COR-L47 (cell line): ENCODE data around the gene CCDC158.
A peak's percentile ranks its signal among the peaks of the same experiment; 100 is the strongest.
"Not testable (repeated sequence)": the region's sequence is repeated elsewhere in the genome, so short reads cannot be mapped to it uniquely, and the experiment has no call there.

ENCODE experiments used
- DNase-seq: peaks from one replicate; lab custom pipeline; 2025; lab: John Stamatoyannopoulos, UW

CCDC158 gene

DNA sequence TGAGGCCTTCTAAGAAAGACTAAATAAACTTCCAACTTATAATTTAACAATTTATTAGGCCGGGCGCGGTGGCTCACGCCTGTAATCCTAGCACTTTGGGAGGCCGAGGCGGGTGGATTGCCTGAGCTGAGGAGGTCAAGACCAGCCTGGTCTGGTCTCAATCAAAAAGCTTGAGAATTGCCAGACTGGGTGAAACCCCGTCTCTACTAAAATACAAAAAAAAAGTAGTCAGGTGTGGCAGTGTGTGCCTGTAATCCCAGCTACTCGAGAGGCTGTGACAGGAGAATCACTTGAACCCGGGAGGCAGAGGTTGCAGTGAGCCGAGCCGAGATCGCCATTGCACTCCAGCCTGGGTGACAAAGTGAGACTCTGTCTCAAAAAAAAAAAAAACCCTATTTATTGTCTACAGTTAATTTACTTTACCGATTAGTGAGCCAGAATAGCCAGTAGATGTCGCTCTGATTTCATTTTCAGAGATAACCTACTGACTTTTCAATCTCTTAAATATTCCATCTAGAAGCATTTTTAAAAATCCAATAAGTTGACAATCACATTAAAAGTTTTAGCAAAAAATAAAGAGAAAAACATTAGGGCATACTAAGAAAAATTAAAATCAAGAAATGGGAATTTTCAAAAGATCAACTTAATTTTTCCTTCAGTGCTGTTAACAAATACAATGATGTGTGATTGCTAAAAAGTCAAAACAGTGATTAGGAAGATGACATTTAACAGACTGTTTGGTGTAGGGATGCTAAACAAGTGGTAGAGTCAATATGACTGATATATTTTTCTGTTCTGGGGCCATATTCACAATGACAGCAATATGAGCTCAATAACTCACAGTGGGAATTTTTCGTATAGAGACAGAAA is 9.8 kb upstream of the CCDC158 start:
- DNase-seq: peak; percentile 37

GRCh38 chr4:76429636-76430035 is 8.7 kb upstream of the CCDC158 start:
- DNase-seq: no peak

DNA sequence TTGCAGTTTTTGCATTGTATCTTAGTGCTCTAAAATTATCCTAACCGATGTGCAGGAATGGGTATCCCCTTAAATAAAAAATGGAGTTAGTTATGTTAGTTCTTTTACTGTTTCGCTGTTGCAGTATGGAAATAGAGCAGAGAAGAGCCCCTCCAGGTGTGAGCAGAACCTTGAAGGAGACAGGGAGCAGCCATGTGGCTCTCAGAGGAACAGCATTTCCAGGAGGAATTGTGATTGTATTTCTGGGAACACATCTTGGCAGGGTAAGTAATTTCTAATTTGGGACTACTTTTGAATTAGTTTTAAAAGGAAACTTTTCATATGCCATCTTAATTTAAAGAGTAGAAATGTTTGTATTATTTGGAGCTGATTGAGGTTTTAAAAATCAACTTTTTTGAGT is 5.3 kb upstream of the CCDC158 start:
- DNase-seq: no peak

GRCh38 chr4:76423159-76423558 is 2.2 kb upstream of the CCDC158 start:
- not testable (repeated sequence) for DNase-seq

GRCh38 chr4:76420188-76420761 is 666 bp downstream of the CCDC158 start:
- peak; percentile 38 for DNase-seq

DNA sequence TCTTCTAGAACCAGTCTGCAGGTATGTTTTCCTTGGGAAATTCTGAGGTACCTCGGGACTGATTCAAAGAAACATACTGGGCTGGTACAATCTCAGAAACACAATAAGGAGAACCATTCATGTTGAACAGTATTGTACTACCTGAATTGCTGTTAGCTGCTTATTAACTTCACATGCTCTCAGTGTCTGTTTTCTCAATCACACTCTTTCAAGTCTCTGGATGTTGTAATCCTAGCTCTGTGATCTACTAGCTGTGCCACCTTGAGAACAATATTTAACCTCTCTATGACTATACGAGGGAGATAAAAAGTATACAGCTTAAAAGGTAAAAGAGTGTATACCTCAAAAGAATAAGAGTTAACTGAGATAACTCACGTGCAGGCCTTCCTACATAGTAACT is 10.3 kb downstream of the CCDC158 start:
- DNase-seq: no peak

GRCh38 chr4:76407440-76408119 is 13.4 kb downstream of the CCDC158 start:
- no peak for DNase-seq

- no peak for DNase-seq
Observed at GRCh38 chr4:76406081-76406480, 14.9 kb downstream of the CCDC158 start.

GRCh38 chr4:76401654-76402053 is 19.3 kb downstream of the CCDC158 start:
- no peak for DNase-seq

DNA sequence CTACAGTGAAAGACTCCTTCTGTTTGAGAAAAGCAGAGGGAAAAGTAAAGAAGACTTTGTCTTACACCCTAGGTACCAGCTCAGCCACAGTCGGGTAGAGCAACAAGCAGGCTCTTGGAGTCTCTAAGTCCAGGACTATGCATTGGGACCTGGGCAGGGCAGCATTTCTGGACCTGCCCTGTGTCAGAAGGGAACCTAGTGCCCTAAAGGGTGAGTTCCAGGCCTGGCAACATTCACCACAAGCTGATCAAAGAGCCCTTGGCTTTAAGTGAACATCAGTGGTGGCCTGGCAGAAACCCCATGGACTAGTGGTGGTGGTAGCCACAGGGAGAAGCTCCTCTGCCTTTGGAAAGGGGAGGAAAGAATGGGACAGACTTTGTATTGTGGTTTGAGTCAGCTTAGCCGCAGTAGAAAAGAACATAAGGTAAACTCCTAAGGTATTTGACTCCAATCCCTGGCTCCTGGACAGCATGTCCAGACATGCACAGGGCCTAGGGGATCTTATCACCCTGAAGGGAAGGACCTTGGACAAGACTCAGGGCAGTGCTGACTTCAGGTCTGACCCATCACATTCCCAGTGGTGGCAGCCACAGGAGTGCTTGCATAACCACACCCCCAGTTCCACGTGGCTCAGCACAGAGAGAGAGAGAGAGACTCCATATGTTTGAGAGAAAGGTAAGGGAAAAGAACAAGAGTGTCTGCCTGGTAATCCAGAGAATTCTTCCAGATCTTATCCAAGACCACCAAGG is 32.6 kb downstream of the CCDC158 start:
- DNase-seq: no peak

DNA sequence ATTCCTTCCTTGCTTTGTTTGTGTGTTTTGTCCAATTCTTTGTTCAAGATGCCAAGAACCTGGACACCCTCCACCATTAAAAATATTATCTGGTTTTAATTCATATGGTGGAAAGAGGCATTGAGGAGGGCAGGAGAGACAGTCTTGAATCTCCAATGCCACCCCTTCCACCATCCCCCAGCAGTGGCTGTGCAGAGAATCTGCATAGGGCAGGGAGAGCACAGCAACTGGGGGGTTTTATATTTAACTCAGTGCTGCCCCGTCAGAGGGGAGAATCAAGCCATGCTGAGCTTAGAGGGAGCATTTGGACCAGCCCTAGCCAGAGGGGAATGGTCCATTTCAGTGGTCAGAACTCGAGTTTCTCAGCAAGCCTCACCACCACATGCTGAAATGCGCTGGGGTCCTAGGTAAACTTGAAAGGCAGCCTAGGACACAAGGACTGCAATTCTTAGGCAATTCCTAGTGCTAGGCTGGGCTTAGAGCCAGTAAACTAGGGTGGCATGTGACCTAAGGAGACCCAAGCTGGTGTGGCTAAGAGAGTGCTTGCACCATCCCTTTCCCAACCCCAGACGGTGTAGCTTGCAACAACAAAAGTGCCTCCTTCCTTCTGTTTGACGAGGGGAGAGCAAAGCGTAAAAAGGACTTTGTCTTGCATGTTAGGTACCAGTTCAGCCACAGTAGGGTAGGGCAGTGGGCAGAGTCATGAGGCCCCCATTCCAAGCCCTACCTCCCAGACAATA is 34.2 kb downstream of the CCDC158 start:
- no peak for DNase-seq

DNA sequence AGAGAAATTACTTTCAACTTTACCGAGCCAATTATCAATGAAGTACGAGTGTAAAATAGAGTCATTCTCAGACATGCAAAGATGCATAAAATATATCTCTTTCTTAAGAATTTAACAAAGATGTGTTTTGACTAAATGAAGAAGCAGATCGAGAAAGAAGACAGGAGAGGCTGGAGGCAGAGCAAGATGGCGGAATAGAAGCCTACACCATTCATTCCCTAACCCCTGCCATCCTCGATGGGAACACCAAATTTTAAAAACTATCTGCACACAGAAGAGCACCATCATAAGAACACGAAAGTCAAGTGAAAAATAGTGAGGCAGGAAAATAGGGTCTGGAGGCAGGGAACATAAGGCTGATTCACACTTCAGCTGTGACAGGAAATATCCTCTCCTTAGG is 35.0 kb downstream of the CCDC158 start:
- no peak for DNase-seq

GRCh38 chr4:76384052-76384451 is 36.9 kb downstream of the CCDC158 start:
- DNase-seq: no peak

- DNase-seq: no peak
Observed at GRCh38 chr4:76383001-76383400, 37.9 kb downstream of the CCDC158 start.

- DNase-seq: no peak
Observed at GRCh38 chr4:76381986-76382385, 39.0 kb downstream of the CCDC158 start.

GRCh38 chr4:76380561-76380960 is 40.4 kb downstream of the CCDC158 start:
- no peak for DNase-seq

GRCh38 chr4:76377911-76378310 is 43.0 kb downstream of the CCDC158 start:
- no peak for DNase-seq

- no peak for DNase-seq
Observed at GRCh38 chr4:76377481-76377901, 43.5 kb downstream of the CCDC158 start.

DNA sequence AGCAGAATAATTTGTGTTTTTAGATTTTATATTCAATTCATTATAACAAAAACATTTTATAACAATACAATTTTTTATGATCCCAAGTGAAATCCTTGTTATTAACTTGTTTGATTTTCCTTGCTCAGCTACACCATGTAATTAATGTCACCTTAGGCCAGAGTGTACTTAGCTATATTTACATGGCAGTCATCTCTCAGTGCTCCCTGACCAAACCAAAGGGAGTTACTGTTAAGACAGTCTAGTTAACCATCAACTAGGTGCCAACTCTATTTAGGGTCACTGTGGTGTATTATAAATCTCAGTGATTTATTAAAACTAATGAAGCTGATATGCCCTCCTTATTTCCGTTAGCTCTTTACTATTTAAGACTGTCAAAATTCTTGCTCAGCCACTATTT is 44.4 kb downstream of the CCDC158 start:
- peak; percentile 9 for DNase-seq

DNA sequence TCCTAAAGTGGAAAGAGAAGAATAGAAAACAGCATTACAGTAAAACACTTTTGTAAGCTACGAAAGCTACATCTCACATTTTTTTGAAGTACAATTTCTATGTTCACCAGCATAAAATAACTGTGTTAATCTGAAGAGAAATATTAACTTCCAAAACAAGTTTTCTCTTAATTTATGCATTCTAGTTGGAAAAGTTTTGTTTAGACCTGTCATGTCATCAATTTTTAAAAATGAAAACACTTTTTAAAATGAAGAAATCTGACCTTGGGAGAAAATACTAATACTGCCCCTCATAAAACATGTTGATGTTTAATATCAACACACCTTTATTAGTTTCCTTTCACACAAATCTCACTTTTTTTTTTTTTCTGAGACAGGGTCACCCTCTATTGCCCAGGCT is 45.2 kb downstream of the CCDC158 start:
- DNase-seq: no peak

DNA sequence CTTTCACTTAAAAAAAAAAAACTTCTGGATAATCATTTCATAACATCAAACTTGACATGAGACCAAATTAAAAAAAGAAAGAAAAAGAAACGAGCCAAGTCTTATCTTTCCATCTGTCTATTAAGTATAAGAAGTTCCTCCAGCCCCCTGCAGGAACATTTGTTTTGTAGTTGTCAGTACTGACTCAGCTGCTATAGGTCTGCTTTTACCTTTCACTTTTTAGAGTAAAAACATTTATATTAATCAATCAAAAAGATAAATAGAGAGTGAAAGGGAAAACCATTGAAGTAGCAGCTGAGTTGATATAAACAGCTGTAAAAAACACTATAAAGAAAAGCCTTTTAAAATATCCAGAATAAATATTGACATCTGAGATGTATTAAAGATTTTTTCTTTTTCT is 46.1 kb downstream of the CCDC158 start:
- DNase-seq: no peak
